Stomach (tissue), 4 donors: ENCODE data around the gene GALNT8.

Experiments
- CTCF ChIP-seq, 7 experiments: fragments of 450-650 bp in 4 of 7; fragments of 200-600 bp in 3 of 7; sonication (generic) in 3 of 7; IDR thresholded peaks; one replicate each; pipeline ENCODE4 v1.5.1; 2016 to 2019; ENCODE audit warnings: antibody characterized with exemption in 7 of 7, control low read depth in 2 of 7, mild to moderate bottlenecking in 1 of 7
- POLR2AphosphoS5 ChIP-seq, 3 donors: sonication (generic); formaldehyde crosslinking; IDR thresholded peaks; one replicate each; pipeline ENCODE4 v1.6.1; 2016; ENCODE audit warnings: antibody characterized with exemption in 3 of 3

- TF ChIP-seq CTCF (IDR thresholded peaks at IDR 0.05) (no peak), POLR2AphosphoS5 (IDR thresholded peaks at IDR 0.05) (no peak)
These were observed 14.6 kb downstream of the GALNT8 start for GRCh38 chr12:4734625-4735340.
